Measurements from ENCODE around the gene BORCS5. TPM values are rescaled to one million over a fixed set of nuclear protein-coding genes. Genes with fewer than 3 reads are reported as not detected.
"Not testable (repeated sequence)": the region's sequence is repeated elsewhere in the genome, so short reads cannot be mapped to it uniquely, and the experiment has no call there.

BORCS5 gene
- total RNA-seq, 1 experiment from 2014 or later = 11.5 TPM

GRCh38 chr12:12408265-12408690, 51.4 kb downstream of the BORCS5 start:
- DNase-seq = no peak
- H3K36me3 Mint-ChIP-seq (ENCODE audit: insufficient read depth, unreplicated experiment) = no peaks in the 10 kb centered on the region
- intact Hi-C loops (cut with micrococcal nuclease; ENCODE audit: unreplicated experiment) = loop anchor here (10.0 kb wide), 1 partner anchor 1213 kb away; no protein-coding TSS in a partner anchor
- no peak overlapping the region for H3K4me3 Mint-ChIP-seq (ENCODE audit: low read depth, unreplicated experiment)
- no TSS peak for BruUV-seq (replicated peaks)
- CTCF ChIA-PET = no interaction called here
- H3K9me3 Mint-ChIP-seq (ENCODE audit: low read depth, unreplicated experiment) = no peaks in the 10 kb centered on the region
- no peaks in the 10 kb centered on the region for H3K27me3 Mint-ChIP-seq (ENCODE audit: unreplicated experiment)
- no peak overlapping the region for H3K27ac Mint-ChIP-seq (ENCODE audit: unreplicated experiment)
- TF ChIP-seq, protein P1, sequence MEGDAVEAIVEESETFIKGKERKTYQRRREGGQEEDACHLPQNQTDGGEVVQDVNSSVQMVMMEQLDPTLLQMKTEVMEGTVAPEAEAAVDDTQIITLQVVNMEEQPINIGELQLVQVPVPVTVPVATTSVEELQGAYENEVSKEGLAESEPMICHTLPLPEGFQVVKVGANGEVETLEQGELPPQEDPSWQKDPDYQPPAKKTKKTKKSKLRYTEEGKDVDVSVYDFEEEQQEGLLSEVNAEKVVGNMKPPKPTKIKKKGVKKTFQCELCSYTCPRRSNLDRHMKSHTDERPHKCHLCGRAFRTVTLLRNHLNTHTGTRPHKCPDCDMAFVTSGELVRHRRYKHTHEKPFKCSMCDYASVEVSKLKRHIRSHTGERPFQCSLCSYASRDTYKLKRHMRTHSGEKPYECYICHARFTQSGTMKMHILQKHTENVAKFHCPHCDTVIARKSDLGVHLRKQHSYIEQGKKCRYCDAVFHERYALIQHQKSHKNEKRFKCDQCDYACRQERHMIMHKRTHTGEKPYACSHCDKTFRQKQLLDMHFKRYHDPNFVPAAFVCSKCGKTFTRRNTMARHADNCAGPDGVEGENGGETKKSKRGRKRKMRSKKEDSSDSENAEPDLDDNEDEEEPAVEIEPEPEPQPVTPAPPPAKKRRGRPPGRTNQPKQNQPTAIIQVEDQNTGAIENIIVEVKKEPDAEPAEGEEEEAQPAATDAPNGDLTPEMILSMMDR (IDR thresholded peaks at IDR 0.05; ENCODE audit: unreplicated experiment) = no peak
- peaks cover 13% of the 10 kb centered on the region for H3K4me1 Mint-ChIP-seq (ENCODE audit: low read depth, unreplicated experiment)

DNA sequence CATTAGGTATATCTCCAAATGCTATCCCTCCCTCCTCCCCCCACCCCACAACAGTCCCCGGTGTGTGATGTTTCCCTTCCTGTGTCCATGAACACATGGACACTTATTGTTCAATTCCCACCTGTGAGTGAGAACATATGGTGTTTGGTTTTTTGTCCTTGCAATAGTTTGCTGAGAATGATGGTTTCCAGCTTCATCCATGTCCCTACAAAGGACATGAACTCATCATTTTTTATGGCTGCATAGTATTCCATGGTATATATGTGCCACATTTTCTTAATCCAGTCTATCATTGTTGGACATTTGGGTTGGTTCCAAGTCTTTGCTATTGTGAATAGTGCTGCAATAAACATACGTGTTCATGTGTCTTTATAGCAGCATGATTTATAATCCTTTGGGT, 52.5 kb downstream of the BORCS5 start:
- DNase-seq; BruUV-seq (replicated peaks); H3K4me1 Mint-ChIP-seq (ENCODE audit: low read depth, unreplicated experiment); CTCF ChIA-PET; H3K27me3 Mint-ChIP-seq (ENCODE audit: unreplicated experiment); H3K4me3 Mint-ChIP-seq (ENCODE audit: low read depth, unreplicated experiment); H3K9me3 Mint-ChIP-seq (ENCODE audit: low read depth, unreplicated experiment); H3K27ac Mint-ChIP-seq (ENCODE audit: unreplicated experiment); H3K36me3 Mint-ChIP-seq (ENCODE audit: insufficient read depth, unreplicated experiment): not testable (repeated sequence)
- intact Hi-C loops (cut with micrococcal nuclease; ENCODE audit: unreplicated experiment) = loop anchor here (10.0 kb wide), 1 partner anchor 1215 kb away; no protein-coding TSS in a partner anchor

DNA sequence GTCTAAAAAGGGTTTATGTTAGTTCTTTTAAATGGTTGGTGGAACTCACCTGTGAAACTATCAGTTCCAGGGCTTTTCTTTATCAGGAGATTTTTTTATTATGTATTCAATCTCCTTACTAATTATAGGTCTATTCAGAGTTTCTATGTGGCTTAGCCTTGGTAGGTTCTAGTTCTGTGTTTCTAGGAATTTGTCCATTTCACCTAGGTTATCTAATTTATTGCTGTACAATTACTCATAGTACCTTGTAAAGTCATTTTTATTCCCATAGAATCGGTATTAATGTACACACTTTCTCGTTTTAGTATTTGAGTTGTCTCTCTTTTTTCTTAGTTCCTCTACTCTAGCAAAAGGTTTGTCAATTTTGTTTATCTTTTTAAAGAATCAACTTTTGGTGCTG, 59.0 kb downstream of the BORCS5 start:
- BruUV-seq (replicated peaks) = no TSS peak
- peaks cover 8% of the 10 kb centered on the region for H3K4me1 Mint-ChIP-seq (ENCODE audit: low read depth, unreplicated experiment)
- TF ChIP-seq, protein P1 (IDR thresholded peaks at IDR 0.05; ENCODE audit: unreplicated experiment) = no peak
- no peaks in the 10 kb centered on the region for H3K27me3 Mint-ChIP-seq (ENCODE audit: unreplicated experiment)
- H3K36me3 Mint-ChIP-seq (ENCODE audit: insufficient read depth, unreplicated experiment) = peaks cover 5% of the 10 kb centered on the region
- intact Hi-C loops (cut with micrococcal nuclease; ENCODE audit: unreplicated experiment) = no loop called here
- H3K9me3 Mint-ChIP-seq (ENCODE audit: low read depth, unreplicated experiment) = no peaks in the 10 kb centered on the region
- no peak overlapping the region for H3K27ac Mint-ChIP-seq (ENCODE audit: unreplicated experiment)
- CTCF ChIA-PET = no interaction called here
- DNase-seq = no peak
- H3K4me3 Mint-ChIP-seq (ENCODE audit: low read depth, unreplicated experiment) = no peak overlapping the region

DNA sequence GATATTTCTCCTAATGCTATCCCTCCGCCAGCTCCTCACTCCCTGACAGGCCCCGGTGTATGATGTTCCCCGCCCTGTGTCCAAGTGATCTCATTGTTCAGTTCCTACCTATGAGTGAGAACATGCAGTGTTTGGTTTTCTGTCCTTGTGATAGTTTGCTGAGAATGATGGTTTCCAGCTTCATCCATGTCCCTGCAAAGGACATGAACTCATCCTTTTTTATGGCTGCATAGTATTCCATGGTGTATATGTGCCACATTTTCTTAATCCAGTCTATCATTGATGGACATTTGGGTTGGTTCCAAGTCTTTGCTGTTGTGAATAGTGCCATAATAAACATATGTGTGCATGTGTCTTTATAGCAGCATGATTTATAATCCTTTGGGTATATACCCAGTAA, 62.3 kb downstream of the BORCS5 start:
- DNase-seq; H3K27me3 Mint-ChIP-seq (ENCODE audit: unreplicated experiment); intact Hi-C loops (cut with micrococcal nuclease; ENCODE audit: unreplicated experiment); H3K36me3 Mint-ChIP-seq (ENCODE audit: insufficient read depth, unreplicated experiment); H3K4me3 Mint-ChIP-seq (ENCODE audit: low read depth, unreplicated experiment); H3K27ac Mint-ChIP-seq (ENCODE audit: unreplicated experiment); BruUV-seq (replicated peaks); H3K9me3 Mint-ChIP-seq (ENCODE audit: low read depth, unreplicated experiment); H3K4me1 Mint-ChIP-seq (ENCODE audit: low read depth, unreplicated experiment): not testable (repeated sequence)
- CTCF ChIA-PET = interaction anchor here (1.2 kb wide), 1 partner anchor 12 kb away, joined by 3 read pairs; no protein-coding TSS in a partner anchor

DNA sequence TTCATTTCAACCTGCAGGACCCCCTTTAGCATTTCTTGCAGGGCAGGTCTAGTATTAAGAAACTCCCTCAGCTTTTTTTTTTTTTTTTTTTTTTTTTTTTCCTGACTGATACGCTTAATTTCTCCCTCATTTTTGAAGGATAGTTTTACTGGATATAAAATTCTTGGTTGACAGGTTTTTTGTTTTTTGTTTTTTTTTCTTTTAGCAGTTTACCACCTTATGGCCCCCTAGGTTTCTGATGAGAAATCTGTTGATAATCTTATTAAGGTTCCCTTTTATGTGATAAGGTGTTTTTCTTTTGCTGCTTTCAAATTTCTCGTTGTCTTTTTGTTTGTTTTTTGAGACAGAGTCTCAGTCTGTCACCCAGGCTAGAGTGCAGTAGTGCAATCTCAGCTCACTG, 66.5 kb downstream of the BORCS5 start:
- no peaks in the 10 kb centered on the region for H3K4me1 Mint-ChIP-seq (ENCODE audit: low read depth, unreplicated experiment)
- H3K27me3 Mint-ChIP-seq (ENCODE audit: unreplicated experiment) = no peaks in the 10 kb centered on the region
- no peak overlapping the region for H3K4me3 Mint-ChIP-seq (ENCODE audit: low read depth, unreplicated experiment)
- CTCF ChIA-PET = interaction anchor here (0.7 kb wide), 1 partner anchor 11 kb away, joined by 5 read pairs; no protein-coding TSS in a partner anchor
- peaks cover 6% of the 10 kb centered on the region for H3K36me3 Mint-ChIP-seq (ENCODE audit: insufficient read depth, unreplicated experiment)
- TF ChIP-seq, protein P1 (IDR thresholded peaks at IDR 0.05; ENCODE audit: unreplicated experiment) = no peak
- peaks cover 9% of the 10 kb centered on the region for H3K9me3 Mint-ChIP-seq (ENCODE audit: low read depth, unreplicated experiment)
- H3K27ac Mint-ChIP-seq (ENCODE audit: unreplicated experiment) = no peak overlapping the region
- no peak for DNase-seq
- BruUV-seq (replicated peaks) = no TSS peak
- intact Hi-C loops (cut with micrococcal nuclease; ENCODE audit: unreplicated experiment) = no loop called here
